Peyer's patch (tissue), 4 donors: ENCODE data around the gene CMKLR1. TPM values are rescaled to one million over a fixed set of nuclear protein-coding genes. Genes with fewer than 3 reads are reported as not detected.

Experiments used
- DNase-seq, 3 donors: peaks; one replicate each; pipeline ENCODE4 v3.0.0-alpha.2; 2017 to 2019
- H3K27ac ChIP-seq, 4 donors: fragments of 200-600 bp; sonication (generic); one replicate each; pipeline ENCODE4 v1.5.1; 2016 to 2019
- H3K27me3 ChIP-seq, 2 donors: fragments of 200-600 bp; sonication (generic); one replicate each; pipeline ENCODE4 v1.5.1; 2019
- H3K36me3 ChIP-seq, 3 donors: fragments of 200-600 bp; sonication (generic); one replicate each; pipeline ENCODE4 v1.5.1; 2016 to 2019
- H3K4me1 ChIP-seq, 4 donors: fragments of 200-600 bp; sonication (generic); one replicate each; pipeline ENCODE4 v1.5.1; 2016 to 2019
- H3K4me3 ChIP-seq, 4 donors: fragments of 200-600 bp; sonication (generic); 1 replicate in 3 of 4; 2 replicates in 1 of 4; pipeline ENCODE4 v1.5.1; 2016 to 2019; ENCODE audit warnings: mild to moderate bottlenecking in 1 of 4
- H3K9me3 ChIP-seq, 4 donors: fragments of 200-600 bp; sonication (generic); one replicate each; pipeline ENCODE4 v1.5.1; 2016 to 2019; ENCODE audit warnings: mild to moderate bottlenecking in 1 of 4
- POLR2A ChIP-seq, 2 donors: fragments of 450-650 bp; IDR thresholded peaks; one replicate each; pipeline ENCODE4 v1.5.1; 2017; ENCODE audit warnings: antibody characterized with exemption in 2 of 2, mild to moderate bottlenecking in 2 of 2, moderate library complexity in 2 of 2
- total RNA-seq, 4 donors: library from RNA; depleted of rRNA; stranded (reverse); fragments of >200 nt; gene quantifications; one replicate each; pipeline ENCODE4 v1.1.0, GENCODE V29; 2016
- TF ChIP-seq, protein P1 (sequence below), 6 experiments: fragments of 450-650 bp in 4 of 6; fragments of 200-600 bp in 2 of 6; sonication (generic) in 1 of 6; IDR thresholded peaks; one replicate each; pipeline ENCODE4 v1.5.1; 2017 to 2019; ENCODE audit warnings: antibody characterized with exemption in 6 of 6, mild to moderate bottlenecking in 3 of 6, moderate library complexity in 1 of 6

CMKLR1 gene
- total RNA-seq, 4 donors from 2014 or later = 1.1 to 18.2 (median 4.1) TPM

DNA sequence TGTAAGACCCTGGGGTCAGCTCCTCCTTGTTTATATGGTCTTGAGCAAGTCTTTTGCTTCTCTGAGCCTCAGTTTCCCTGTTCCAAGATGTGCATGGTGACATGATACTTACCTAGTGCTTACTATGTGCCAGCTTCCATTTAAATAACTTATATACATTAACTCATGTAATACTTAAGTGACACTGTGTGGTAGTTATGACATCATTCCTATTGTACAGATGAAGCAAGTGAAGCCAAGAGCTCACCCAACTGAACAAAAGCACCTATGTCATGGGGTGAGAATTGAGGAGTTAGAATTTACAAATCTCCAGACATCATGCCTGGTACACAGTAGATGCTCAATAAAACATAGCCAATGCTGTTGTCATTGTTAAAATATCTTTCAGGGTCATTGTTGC lies 41.3 kb upstream of the CMKLR1 start:
- Histone ChIP-seq H3K27me3 (no peaks in the 10 kb centered on the region), H3K27ac (no peak overlapping the region), H3K4me3 (no peak overlapping the region), H3K4me1 (no peaks in the 10 kb centered on the region), H3K9me3 (no peaks in the 10 kb centered on the region), H3K36me3 (no peaks in the 10 kb centered on the region)
- no peak for TF ChIP-seq POLR2A (IDR thresholded peaks at IDR 0.05)
- TF ChIP-seq, protein P1, sequence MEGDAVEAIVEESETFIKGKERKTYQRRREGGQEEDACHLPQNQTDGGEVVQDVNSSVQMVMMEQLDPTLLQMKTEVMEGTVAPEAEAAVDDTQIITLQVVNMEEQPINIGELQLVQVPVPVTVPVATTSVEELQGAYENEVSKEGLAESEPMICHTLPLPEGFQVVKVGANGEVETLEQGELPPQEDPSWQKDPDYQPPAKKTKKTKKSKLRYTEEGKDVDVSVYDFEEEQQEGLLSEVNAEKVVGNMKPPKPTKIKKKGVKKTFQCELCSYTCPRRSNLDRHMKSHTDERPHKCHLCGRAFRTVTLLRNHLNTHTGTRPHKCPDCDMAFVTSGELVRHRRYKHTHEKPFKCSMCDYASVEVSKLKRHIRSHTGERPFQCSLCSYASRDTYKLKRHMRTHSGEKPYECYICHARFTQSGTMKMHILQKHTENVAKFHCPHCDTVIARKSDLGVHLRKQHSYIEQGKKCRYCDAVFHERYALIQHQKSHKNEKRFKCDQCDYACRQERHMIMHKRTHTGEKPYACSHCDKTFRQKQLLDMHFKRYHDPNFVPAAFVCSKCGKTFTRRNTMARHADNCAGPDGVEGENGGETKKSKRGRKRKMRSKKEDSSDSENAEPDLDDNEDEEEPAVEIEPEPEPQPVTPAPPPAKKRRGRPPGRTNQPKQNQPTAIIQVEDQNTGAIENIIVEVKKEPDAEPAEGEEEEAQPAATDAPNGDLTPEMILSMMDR (IDR thresholded peaks at IDR 0.05) = no peak
- no peak for DNase-seq

DNA sequence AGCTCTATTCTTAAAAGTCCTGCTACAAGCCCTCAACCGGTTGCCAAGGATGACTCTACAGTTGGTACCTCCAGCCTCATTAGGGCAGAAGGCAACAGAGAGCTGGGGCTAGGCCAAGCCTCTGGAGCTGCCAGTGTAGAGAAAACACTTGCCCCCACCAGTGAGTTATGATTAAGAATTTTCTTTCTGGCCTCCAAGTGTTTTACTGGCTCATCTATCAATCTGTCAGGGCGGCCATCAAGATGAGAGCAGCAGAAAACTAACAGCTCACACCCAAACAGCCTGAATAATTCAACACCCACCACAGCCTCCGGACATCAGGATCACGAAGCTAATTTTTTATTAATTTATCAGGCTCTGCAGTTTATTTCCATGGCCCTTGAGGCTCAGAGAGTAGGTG lies 40.7 kb upstream of the CMKLR1 start:
- Histone ChIP-seq H3K9me3 (no peaks in the 10 kb centered on the region), H3K4me1 (no peaks in the 10 kb centered on the region), H3K27me3 (no peaks in the 10 kb centered on the region), H3K4me3 (no peak overlapping the region), H3K27ac (no peak overlapping the region), H3K36me3 (no peaks in the 10 kb centered on the region)
- DNase-seq = no peak
- TF ChIP-seq, protein P1 (IDR thresholded peaks at IDR 0.05) = no peak

DNA sequence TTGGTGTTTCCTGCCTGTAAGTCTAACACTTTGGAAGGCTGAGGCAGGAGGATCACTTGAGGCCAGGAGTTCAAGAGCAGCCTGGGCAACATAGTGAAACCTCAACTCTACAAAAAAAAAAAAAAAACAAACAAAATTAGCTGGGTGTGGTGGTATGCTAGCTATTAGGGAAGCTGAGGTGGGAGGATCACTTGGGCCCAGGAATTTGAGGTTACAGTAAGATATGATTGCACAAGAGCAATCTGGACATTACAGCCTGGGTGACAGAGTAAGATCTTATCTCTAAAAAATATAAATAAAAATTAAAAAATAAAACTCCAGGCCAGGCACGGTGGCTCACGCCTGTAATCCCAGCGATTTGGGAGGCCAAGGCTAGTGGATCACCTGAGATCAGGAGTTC lies 39.8 kb upstream of the CMKLR1 start:
- no peak overlapping the region for H3K4me3 ChIP-seq
- H3K27me3 ChIP-seq = no peaks in the 10 kb centered on the region
- H3K27ac ChIP-seq = no peak overlapping the region
- H3K36me3 ChIP-seq = no peaks in the 10 kb centered on the region
- no peaks in the 10 kb centered on the region for H3K9me3 ChIP-seq
- TF ChIP-seq, protein P1 (IDR thresholded peaks at IDR 0.05) = no peak
- TF ChIP-seq POLR2A (IDR thresholded peaks at IDR 0.05) = no peak
- no peaks in the 10 kb centered on the region for H3K4me1 ChIP-seq
- no peak for DNase-seq

DNA sequence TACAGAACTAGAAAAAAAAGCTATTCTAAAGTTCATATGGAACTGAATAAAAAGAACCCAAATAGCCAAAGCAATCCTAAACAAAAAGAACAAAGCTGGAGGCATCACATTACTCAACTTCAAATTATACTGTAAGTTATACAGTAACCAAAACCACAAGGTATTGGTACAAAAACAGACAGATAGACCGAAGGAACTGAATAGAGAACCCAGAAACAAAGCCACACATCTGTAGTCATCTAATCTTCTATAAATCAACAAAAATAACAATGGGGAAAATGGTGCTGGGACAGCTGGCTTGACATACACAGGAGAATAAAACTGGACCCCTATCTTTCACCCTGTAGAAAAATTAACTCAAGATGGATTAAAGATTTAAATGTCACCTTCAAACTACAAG lies 38.1 kb upstream of the CMKLR1 start:
- no peak for DNase-seq
- no peak overlapping the region for H3K27ac ChIP-seq
- no peaks in the 10 kb centered on the region for H3K9me3 ChIP-seq
- H3K4me3 ChIP-seq = no peak overlapping the region
- H3K36me3 ChIP-seq = no peaks in the 10 kb centered on the region
- H3K27me3 ChIP-seq = no peaks in the 10 kb centered on the region
- TF ChIP-seq, protein P1 (IDR thresholded peaks at IDR 0.05) = no peak
- no peak for TF ChIP-seq POLR2A (IDR thresholded peaks at IDR 0.05)
- H3K4me1 ChIP-seq = no peaks in the 10 kb centered on the region

DNA sequence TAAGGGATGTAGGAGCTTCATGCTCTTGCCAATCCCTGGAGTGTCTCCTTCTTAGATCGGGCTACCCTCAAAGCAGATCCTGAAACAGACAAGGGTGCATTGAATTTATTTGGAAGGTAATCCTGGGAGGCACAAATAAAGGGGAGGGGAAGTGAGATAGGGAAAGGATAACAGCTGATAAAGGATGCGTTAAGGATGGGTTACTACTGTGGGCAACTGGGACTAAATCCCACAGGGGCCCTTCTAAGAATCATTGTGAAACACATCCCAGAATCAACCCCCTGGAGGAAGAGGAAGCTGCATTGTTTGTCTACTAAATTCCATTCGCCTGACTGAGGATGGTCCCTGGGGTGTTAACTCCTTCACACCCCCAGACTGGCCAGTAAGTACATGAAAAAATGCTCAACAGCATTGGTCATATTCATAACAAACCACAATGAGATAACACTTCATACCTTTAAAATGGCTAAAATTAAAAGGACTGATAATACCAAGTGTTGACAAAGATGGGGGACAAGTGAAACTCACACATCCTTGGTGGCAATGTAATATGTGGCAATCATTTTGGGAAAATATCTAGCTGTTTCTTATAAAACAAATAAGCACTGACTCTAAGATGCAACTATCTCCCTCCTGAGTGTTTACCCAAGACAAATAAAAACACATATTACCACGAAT lies 37.0 kb upstream of the CMKLR1 start:
- H3K4me3 ChIP-seq = no peak overlapping the region
- no peak overlapping the region for H3K27ac ChIP-seq
- DNase-seq = no peak
- no peaks in the 10 kb centered on the region for H3K36me3 ChIP-seq
- no peaks in the 10 kb centered on the region for H3K27me3 ChIP-seq
- no peaks in the 10 kb centered on the region for H3K9me3 ChIP-seq
- TF ChIP-seq, protein P1 (IDR thresholded peaks at IDR 0.05) = no peak
- no peak for TF ChIP-seq POLR2A (IDR thresholded peaks at IDR 0.05)
- H3K4me1 ChIP-seq = no peaks in the 10 kb centered on the region
